GM10847 (cell line): ENCODE measurements around the gene SHC4.

Experiments used
- POLR2A ChIP-seq: IDR thresholded peaks from 2 replicates; pipeline ENCODE4 v1.6.1; 2011; ENCODE audit not compliant: insufficient read length; ENCODE audit errors: extremely low read depth

The SHC4 gene

GRCh38 chr15:48784756-48785155, 179.0 kb downstream of the SHC4 start:
- TF ChIP-seq POLR2A, result no peak

GRCh38 chr15:48782911-48783310, 180.8 kb downstream of the SHC4 start:
- no peak for TF ChIP-seq POLR2A

- TF ChIP-seq POLR2A, result no peak
Observed at GRCh38 chr15:48781481-48782081, 182.1 kb downstream of the SHC4 start.

GRCh38 chr15:48781017-48781416, 182.7 kb downstream of the SHC4 start:
- no peak for TF ChIP-seq POLR2A

- no peak for TF ChIP-seq POLR2A
Observed at GRCh38 chr15:48778331-48778730, 185.4 kb downstream of the SHC4 start.

- no peak for TF ChIP-seq POLR2A
Observed at GRCh38 chr15:48777645-48778330, 185.9 kb downstream of the SHC4 start.

- no peak for TF ChIP-seq POLR2A
Observed at GRCh38 chr15:48775546-48775945, 188.2 kb downstream of the SHC4 start.

- TF ChIP-seq POLR2A, result no peak
Observed at GRCh38 chr15:48774484-48774883, 189.2 kb downstream of the SHC4 start.
